HG03280 (cell line): ENCODE data around the gene NPEPL1.

Experiments used
- ATAC-seq: cut with Tn5 transposase; IDR thresholded peaks from one replicate; pipeline ENCODE4 v1.9.1; 2021; ENCODE audit warnings: mild to moderate bottlenecking, moderate library complexity; ENCODE audit not compliant: unreplicated experiment

The NPEPL1 gene

DNA sequence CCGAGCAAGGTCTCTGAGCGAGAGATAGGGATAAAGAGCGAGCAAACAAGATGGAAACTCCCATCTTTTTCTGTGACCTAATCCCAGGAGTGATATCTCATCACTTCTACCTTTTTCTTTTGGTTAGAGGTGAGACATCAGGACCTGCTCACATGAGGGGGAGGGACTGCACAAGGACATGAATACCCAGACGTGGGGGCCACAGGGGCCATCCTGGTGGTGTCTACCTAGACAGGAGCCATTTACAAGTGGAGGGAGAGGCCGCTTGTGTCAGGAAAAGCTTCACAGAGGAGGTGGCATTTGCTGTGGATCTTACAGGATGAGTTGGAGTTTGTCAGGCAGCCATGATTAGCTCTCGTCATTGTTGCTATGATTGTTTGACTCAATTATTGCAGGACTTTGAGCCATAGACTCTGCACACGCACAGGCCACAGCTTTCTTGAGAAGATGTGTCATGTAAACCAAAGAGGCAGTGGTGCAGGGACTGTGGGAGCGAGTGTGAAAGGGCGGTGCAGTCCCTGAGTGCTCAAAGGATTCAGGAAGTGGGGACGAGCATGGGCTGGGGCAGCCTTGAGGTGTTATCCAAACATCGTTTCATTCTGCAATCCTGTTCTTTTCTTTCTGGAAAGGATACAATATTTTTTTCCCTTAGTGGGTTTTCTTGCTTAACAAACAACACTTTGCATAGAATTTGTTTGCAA lies 7.7 kb downstream of the NPEPL1 start:
- ATAC-seq, result no peak

- ATAC-seq, result no peak
Observed at GRCh38 chr20:58700823-58701222, 8.2 kb downstream of the NPEPL1 start.

DNA sequence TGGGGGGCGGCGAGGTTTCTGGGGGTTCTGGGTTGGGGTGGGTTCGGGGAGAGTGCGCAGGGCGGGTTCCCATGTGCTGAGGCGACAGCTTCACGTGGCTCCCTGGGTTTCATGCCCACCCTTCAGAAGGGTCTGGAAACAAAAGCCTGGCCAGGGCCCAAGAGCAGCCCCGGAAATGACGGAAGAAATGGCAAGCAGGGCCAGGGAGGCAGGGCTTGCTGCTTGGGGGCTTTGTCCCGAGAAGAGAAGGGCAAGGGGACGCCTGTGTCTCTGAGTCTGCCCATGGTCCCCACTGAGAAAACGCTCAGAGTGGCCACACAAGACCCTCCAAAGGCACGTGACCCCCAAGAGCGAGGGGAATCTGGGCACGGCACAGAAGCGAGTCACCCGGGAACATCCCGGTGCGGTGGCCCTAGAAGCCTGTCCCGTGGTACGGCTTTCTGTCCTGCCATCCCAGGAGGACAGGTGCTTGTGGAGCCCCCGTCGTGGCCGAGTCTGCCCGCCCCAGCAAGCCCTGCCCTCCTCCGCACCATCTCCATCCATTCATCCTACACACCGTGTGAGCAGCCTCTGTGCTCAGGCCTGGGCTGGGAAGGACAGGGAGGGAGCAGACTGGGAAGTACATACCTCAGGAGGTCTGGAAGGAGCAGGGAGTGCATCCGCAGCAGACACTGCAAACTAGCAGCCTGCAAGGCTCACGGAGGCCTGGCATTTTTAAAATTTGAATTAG lies 9.0 kb downstream of the NPEPL1 start:
- no peak for ATAC-seq

DNA sequence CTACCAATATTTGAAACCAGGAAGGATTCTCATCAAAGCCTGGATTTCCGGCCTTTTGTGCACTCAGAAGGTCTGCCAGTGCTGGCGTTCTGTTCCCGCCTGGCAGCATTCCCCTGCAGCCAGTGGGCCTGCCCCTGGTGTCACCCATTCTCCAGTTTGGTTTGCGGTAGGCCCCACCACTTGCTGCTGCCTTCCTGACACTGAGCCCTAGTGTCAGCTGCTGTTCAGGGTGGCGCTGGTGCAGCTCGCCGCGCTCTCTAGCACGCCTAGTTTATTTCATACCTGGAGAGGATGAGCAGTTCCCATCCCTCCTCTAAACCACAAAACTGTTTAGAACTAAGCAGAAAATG lies 9.5 kb downstream of the NPEPL1 start:
- no peak for ATAC-seq

- no peak for ATAC-seq
Observed at GRCh38 chr20:58702859-58703648, 10.5 kb downstream of the NPEPL1 start.

DNA sequence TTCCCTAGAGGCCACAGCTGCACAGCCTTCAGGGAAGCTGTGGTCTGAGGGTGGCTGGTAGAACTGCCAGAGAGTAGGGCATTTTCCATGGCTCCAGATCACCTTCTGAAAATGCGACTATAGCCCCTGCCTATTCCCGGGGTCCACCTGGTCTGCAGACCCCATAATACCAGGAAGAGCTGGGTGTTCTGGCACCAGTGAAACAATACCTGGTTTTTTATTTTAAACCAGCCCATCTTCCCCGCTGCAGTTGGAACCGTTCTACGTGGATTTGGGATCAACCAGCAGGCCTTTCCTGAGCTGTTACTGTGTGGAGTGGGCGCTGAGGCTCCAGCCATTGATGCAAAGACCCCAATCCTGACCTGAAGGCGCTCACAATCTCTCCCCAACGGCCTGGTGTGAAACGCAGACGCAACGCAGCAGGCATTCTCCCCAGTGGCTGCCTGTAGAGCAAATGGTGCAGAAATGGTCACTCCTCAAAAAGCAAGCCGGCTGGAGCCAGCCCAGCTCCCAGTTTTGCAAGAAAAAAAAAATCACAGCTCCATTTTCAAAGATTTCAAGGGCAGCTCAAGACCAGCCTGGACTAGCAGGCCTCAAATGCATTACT lies 11.3 kb downstream of the NPEPL1 start:
- no peak for ATAC-seq

DNA sequence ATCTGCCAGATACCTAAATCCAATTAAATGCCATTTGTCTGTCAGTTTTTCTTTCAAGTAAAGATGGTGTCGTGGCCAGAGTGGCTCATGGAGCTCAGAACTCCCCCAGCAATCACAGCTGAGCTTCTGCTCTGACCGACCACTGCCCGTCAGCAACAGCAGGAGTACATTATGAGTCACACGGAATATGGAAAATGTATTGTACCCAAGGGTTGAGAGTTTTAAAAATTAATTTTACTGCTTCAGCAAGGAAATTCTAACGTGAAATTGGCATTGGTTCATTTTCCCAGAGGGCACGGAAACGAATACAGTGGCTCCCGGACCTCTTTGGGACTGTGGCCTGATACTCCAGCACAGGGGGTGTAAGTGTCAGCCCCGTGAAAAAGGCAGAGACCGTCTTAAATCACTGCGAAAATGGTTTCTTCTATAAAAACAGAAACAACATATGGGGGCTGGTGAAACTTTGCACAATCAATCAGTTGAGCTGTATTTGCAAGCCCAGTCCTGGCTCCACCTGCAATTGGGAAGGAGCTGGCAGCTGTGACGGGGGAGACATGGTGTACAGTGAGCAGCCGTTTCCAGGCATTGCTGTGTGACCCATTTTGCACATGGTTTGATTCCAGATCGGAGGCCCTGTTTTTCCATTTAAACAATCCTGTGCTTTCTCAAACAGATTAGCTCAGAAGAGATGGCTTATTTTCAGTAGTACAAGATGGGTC lies 12.8 kb downstream of the NPEPL1 start:
- no peak for ATAC-seq

- no peak for ATAC-seq
Observed at GRCh38 chr20:58706150-58706892, 13.7 kb downstream of the NPEPL1 start.

DNA sequence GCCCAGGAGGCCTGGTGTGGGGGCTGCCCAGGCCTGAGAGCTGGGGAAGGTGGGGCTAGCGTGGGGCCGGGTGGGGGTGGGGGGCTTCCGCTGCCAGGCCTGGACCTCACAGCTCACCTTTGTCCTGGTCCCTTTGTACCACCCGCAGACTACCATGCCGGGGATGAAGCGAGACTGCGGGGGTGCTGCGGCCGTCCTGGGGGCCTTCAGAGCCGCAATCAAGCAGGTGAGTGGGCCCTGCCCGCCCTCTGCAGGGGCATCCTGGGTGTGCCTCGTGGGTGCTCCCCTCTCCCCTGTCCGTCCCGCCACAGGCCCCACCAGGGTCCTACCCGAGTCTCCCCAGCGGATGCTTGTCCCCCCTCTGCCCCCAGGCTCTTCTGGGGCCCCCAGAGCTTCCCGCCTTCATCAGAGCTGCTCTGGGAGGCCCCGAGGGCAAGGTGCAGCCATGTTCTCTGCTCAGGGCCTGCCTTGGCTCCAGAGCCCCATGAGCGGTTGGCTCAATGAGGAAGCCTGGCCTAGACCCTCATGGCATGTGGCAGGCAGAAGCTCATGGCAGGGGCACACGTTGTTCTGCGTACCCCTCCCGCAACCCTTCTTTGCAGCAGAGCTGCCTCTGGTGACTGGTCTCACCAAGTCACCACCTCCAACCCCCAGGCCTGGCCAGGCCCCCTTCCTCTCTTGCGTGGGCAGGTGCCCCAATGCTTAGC lies 14.5 kb downstream of the NPEPL1 start:
- ATAC-seq, result no peak

DNA sequence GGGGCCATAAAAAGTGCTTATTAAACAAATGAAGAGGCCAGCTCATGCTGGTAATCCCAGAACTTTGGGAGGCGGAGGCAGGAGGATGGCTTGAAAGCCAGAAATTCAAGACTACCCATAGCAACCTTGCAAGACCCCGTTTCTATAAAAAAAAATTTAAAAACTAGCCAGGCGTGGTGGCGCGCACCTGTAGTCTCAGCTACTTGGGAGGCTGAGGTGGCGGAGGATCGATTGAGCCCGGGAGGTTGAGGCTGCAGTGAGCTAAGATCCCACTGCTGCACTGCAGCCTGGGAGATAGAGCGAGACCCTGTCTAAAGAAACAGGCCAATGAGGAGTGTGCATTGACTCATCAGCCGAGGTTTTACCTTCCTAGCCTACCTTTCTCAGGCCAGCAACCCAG lies 15.2 kb downstream of the NPEPL1 start:
- ATAC-seq, result no peak

DNA sequence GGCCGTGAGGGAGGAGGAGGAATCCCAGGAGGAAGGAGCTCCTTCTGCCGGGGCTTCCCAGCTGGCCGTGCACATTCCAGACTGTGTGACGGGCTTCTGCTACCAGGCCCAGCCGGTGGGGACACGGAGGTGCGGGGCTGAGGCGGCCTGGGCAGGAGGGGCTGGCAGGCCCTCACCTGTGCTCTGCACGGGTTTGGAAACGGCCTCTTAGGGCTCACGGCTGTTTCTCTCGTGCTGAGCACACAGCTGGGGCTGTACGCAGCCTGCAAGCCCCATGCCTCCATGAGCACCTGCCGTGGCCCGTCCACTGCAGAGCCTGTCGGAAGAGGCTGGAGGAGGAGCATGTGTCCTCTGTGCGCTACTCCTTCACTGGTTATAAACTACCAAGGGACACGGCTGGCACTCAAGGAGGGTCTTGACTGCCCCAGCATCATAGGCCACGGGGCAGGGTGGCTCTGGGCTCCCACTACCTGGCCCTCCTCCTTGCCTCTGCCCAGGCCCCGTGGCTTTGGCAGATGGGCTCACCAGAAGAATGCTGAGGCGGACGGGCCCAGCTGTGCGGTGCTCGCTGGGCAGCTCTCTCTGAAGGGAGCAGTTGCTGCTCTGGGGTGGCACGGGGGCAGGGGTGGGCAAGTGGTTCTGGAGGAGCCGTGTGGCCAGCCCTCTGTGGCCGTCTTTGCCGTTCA lies 15.8 kb downstream of the NPEPL1 start:
- no peak for ATAC-seq

DNA sequence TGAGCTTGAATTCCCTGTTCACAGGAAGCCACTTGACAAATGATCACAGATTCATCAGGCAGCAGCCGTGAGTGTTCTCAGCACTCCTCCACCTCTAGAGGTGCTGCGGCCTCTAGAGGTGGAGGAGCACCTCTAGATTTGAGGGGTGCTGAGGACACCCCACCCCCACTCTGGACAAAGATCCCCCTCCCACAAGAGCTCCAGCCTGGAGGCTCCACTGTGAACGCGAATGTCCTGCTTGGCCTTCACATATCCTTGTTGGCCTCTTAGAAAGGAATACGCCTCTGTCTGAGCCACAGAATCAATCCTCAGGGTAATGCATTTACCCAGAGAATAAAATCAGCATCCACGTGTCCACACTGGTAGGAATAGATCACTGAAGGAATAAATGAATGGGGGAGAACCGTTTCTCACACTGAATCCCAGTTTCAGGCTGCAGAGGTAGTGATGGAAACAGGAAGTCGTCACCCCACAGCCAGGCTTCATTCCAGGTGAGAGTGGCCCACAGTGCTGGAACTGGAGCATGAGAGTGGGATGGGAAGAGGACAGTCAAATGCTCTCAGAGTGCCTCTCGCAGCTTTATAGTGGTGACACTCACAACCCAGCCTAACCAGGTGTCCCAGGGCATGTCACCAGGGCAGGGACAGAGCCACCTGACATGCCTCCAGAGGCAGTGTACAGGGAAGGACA lies 16.6 kb downstream of the NPEPL1 start:
- ATAC-seq, result no peak

DNA sequence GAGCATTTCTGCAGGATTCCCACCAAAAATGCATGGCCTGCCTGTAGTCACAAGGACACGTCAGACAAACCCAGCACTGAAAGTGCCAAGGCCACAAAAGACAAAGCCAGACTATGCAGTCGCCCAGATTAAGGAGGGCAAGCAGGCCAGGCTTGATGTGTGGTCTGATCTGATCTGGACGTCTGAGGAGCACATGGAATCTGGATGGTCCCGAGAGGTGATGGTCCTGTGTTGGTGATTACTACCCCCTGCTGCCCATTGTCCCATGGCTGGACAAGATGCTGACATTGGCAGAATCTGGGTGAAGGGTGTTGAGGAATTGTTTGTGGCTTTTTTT lies 17.1 kb downstream of the NPEPL1 start:
- ATAC-seq, result no peak

DNA sequence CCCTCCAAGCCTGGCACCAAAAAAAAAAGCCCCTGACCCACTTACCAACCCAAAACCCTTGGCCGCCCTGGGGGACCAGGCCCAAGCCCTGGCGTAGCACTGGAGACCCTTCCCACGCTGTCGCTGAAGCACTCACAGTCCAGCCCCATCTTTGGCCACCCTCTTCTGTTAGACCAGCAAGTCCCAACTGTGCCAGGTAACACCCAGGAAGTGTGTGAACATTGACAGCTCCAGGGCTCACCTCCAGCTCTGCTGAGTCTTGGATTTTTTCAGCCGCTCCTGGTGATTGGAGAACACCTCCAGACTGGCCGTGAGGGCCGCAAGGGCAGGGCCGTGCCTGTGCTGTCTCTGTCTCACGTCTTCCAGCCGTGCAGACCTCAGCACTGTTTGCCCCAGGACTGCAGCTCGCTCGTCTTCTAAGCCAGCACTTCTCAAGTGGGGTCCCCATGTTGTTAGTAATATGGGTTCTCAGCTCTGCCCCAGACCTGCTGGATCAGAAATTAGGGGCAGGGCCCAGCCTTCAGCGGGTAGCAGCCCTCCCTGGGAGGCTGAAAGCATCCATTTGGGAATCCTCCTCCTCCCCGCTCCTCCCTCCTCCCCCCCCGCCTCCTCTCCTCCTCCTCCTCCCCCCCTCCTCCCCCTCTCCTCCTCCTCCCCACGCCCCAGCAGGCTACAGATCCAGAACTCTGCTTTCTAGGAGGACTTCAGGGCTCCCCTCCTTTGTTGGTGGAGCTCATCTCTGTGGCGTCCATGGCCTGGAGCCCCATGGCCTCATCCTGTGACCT lies 18.1 kb downstream of the NPEPL1 start:
- ATAC-seq, result no peak

GRCh38 chr20:58711266-58712051 lies 18.9 kb downstream of the NPEPL1 start:
- no peak for ATAC-seq

DNA sequence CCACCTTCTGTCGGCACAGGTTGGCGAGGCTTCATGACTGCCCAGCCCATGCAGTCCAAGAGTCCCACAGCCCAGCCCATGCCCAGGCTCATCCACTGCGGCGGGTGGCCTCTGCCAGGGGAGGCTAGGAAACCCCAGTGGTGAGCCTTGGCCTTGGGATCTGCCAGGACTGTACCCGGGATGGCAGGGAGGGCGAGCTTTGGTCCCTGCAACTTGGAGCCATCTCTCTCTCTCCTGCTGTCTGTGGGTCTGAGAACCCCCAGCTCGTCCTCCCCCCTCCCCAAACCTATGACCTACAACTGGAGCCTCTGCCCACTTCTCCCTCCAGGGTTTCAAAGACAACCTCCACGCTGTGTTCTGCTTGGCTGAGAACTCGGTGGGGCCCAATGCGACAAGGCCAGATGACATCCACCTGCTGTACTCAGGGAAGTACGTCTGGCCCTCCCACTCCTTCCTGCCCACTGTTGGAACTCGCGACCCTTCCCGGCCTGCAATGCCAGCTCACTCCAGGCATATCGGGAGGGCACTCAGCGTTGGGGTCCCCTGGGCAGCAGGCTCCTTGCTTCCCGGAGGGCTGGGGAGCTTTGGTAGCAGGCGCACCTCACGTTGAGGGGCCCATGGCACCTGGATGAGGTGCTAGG lies 19.7 kb downstream of the NPEPL1 start:
- ATAC-seq, result no peak
